HG02798 (cell line): ENCODE results near the gene MPPED2.

Experiments used
- ATAC-seq: cut with Tn5 transposase; IDR thresholded peaks from one replicate; pipeline ENCODE4 v1.9.1; 2021; ENCODE audit warnings: mild to moderate bottlenecking; ENCODE audit not compliant: unreplicated experiment, poor library complexity

MPPED2 gene

DNA sequence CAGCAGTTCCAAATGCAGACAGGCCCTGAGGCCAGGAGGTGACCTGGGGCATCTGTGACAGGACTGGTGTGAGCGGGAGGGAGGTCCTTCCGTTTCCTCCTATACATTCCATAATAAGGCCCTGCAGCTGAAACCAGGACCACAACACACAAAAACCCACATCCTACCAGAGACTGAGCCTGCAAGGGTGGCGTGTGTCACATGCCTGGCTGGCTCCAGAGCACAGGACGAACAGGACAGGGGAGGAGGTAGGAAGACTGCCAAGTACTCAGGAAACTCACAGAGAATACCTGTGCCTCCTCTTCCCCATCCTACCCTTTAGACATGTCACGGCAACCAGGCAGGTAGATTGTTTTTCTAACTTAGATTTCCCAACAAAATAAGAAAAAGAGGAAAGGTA lies 159.4 kb downstream of the MPPED2 start:
- no peak for ATAC-seq

DNA sequence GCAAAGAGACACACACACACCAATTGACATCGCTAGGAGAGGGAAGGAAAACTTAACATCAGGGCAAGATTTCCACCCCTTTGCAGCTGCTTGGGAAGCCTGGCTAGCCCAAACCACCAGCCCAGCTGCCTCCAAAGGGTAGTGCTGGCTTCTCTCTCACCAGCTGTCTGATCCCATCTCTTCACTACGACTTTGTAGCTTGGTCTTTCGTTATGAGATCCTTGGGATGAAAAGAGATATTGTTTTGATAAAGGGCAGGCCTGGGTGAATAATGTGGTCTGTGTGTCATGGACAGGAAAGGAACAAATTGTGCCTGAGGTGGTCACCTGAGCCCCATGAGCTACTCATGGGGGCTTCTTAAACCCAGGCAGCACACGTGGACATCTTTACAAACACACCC lies 161.3 kb downstream of the MPPED2 start:
- ATAC-seq: no peak

DNA sequence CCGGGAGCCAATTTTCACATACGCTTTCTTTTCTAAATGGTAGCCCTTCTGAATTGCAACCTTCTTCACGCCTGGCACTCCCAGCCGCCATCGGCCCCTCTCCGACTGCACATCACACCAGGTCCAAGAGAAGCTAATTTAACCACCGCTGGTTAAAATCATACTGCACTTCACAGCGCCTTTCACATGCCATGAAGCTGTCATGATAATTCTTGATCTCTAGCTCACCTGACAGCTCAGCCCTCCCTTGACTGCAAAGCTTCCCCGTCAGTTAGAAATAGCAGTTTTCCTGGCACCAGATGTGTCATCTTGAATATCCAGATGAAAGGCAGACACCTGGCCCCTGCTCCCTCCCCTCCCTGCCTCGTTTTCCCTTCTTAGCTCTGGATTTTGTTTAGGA lies 161.8 kb downstream of the MPPED2 start:
- no peak for ATAC-seq

DNA sequence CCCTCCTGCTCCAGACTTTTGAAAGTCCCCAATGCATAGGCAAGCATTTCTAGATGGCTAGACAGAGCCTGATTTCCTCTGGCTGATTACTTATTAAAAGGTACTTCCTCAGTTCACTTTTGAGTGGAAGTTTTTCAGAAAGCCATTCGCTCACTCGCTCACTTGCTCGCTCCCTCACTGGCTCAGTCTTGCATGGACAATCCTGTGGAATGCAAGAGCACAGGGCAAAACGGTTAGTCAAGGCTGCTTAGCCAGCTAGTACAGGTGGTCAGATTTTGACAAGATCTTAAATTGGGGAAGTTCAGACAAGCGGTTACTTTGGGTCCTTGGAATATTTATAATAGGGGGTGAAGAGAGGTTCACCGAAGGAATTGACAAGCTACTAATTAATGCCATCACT lies 162.3 kb downstream of the MPPED2 start:
- no peak for ATAC-seq

DNA sequence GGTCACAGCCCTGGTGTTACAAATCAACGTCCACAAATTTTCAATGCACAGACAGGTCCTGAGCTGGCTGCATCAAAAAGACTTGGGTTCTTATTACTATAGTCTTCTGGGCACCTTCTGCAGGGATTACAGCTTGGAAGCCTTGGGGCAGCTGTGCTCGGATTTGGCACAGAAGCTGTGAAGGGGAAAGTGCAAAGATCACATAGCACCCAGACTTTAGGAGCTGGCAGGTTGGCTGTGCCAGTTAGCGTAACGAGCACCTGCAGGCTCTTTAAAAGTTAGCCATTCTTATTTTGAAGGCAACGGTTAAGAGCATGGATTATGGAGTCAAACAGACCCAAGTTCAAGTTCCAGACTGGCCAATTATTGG lies 162.9 kb downstream of the MPPED2 start:
- no peak for ATAC-seq

DNA sequence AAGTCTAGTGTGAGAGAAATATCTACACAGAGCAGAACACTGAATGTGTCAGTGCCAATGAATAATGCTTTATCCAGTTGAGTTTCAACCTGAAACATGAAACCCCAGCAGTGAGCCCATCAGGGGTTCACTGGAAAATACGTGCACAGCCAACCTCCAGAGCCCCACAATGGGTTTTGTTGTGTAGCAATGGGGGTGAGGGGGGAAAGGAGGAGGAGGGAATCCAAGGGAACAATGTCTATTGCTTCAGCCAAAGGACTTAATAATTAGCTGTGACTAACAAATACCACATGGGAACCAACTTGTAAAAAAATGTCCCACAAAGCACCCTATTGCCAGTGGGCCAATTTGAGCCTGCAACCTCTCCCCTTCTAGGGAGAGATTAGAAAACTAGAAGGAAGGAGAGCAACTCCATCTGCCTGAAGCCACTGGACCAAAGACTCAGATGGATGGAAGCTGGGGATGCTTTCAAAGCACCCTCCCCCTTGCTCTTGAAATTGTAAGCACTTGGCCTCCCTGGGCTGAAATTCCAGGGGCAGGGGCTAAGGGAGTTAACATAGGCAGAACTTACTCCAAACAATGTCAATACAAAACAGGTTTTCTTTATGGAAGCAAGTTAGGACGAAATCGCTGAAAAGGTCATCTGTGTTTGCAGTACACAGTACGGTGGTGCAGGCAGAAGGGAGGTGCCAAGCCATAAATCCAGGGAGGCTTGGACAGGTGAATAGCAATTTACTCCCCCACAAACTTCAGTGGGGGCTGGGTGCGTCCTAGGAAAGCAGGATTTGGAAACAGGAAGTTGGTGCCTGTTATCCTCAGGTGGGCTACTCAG lies 163.5 kb downstream of the MPPED2 start:
- no peak for ATAC-seq

DNA sequence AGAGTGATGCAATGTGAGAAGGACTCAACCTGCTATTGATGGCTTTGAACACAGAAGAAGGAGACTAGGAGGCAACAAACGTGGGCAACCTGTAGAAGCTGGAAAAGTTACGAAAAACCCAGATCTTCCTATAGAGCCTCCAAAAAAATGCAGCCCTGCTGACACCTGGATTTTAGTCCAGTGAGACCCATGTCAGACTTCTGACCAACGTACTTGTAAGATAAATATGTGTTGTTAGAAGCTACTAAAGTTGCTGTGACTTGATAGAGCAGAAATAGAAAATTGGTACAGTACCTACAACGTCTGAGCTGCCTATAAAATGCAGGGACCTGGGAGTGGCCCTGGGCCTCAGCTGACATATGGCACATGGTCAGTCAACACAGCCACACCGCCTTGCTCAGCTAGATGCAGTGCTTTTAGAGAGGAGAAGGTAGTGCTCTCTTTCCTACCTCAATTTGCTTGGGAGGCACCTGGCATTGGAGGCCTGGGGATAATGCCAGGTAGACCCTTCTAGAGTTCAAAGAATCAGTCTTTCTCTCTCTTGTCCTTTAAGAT lies 165.8 kb downstream of the MPPED2 start:
- no peak for ATAC-seq

DNA sequence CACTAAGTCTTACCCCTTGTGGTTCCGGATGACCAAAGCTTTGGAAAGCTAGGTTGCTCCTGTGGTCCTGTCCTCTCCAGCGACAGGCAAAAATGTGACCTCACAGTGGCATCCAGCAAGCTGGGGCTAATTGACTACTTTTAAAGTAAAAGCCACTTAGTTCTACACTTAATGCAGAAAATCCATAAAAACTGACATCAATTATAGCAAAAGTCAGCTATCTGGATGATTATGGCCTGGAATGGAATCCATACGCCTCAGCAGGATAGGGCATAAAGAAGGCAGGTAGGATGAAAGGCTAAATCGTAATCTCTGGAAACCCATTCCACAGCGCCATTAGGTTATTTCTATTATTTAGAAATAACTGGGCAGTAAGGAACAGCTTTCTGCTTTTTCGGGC lies 171.3 kb downstream of the MPPED2 start:
- ATAC-seq: no peak

DNA sequence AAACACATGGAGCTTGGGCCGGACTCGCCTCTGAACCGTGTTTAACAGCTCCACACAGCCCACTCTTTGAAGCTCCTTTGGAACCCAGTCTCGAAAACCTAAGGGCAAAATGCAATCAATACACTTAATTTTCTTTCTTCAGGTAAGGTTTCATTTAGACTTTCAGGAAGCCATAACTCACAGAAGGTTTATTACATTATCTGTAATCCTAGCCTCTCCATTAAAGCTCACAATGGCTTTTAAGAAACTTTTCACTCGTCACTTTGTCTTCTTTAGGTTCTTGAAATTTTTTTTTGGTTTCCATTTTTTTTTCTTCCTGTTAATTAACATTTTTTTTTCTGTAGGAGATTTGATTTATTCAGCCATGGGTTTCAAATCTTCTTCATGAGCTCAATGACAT lies 171.9 kb downstream of the MPPED2 start:
- ATAC-seq: no peak

DNA sequence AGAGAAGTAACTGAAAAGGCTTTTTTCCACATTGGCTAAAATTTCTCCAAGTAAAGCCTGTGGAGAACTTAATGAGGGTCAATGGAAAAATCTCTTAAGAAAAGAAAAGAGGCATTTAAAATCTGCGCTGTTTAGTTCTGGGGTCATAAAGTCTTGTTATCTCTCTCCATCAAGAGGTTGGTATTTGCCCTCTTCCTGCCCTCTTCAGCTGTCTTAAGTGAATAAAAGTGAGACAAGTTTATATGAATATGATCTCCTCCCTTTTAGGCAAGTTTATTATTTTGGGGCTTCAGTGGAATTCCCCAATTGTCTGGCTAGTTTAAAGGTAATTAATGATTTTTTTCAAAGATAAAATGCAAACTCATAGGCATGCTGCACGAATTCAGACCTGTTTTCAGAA lies 173.6 kb downstream of the MPPED2 start:
- ATAC-seq: no peak

DNA sequence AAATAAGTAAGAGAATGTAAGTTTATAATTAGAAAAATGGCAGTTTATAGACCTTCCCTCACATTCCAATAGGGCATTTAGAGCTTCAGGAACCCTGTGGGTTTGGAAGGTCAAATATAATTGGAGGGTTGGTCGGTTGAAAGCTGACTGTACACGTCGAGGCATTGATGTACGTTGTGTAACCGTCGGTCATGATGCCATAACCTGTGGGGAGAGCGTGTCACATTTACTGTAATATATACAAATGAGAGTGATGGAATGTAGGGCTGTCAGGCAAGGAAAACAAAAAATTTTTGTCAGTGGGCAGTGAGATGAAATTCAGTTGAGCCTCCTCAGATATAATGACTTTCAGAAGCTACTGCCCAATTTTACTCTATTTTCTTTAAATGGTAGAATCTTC lies 174.8 kb downstream of the MPPED2 start:
- ATAC-seq: no peak

DNA sequence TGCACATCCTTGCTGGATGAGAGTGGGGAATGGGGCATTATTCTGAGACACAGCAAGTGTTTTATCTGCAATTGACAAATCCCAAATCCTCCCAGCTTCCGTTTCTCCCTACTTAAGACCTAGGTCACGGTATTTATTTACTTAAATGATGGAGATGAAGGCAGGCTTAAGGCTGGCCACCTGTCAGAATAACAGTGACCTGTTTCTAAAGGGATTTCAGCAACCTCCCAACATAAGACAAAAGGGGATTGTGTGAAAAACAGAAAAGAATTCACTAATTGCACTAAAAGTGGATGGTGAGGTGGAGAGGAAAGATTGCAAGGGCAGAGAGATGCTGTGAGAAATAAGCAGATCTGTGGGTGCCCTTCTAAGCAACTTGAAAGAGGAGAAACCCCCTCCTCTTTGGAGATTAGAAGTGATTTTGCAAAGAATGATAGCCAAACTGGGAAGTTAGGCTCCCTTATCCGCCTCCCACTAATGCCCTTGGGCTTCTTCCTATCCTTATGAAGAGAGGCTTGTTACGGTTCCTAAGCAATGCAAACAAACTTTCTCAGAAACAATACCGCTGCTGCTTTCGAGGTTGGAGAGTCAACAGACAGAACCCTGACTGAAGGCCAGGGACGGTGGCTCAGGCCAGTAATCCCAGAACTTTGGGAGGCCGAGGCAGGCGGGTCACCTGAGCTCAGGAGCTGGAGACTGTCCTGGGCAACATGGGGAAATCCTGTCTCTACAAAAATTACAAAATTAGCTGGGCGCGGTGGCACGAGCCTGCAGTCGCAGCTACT lies 179.0 kb downstream of the MPPED2 start:
- no peak for ATAC-seq

DNA sequence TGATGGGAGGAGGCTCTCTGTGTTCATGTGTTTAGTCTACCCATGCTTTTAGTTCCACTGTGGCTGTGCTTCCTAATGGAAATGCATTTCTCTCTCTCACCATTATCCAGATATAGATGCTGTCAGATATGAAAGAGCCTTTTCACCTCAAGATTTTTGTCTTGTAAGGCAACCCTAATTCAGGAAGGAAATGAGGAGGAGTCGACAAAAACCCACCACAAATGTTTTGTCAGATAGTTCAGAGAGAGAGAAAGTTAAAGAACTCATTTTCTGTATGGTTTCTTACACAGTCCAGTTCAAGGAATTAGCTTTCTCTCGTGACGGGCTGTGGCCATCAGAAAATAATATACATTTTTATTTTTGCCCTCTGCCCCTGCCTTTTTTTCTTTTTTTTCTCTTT lies 180.8 kb downstream of the MPPED2 start:
- ATAC-seq: no peak

DNA sequence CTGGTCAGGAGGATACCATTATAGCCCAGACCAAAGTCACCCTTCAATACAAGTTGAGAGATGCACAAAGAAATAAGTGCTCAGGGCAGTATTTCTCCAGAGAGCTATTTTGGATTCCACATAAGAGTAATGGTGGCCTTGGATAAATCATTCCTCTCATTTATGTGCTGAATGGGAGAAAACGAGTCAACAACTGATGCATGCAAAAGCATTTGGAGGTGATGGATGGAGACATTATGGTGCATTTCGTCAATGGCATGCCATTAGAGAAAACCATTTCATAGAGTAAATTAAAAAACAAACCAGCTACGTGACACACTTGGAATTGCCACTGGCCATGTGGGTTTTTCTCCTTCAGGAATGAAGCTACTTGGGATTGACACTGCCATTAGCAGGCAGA lies 182.0 kb downstream of the MPPED2 start:
- no peak for ATAC-seq

DNA sequence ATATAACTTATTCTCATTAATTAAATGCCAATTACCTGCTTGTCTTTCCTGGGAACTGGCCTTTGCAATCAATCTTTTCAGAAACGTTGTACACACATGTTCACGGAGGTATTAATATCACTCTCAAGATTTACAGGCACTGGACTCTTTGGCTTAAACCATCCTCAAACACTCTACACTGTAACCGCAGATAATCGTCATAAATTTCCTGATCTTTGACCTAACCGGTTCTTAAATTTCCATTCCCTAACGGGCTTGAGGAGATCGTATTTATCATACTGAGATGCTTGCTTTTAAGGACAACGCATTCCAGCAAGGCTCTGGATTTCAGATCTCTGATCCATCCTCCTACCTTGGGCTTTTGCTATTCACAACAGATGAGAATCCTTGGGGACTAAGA lies 190.4 kb downstream of the MPPED2 start:
- no peak for ATAC-seq

DNA sequence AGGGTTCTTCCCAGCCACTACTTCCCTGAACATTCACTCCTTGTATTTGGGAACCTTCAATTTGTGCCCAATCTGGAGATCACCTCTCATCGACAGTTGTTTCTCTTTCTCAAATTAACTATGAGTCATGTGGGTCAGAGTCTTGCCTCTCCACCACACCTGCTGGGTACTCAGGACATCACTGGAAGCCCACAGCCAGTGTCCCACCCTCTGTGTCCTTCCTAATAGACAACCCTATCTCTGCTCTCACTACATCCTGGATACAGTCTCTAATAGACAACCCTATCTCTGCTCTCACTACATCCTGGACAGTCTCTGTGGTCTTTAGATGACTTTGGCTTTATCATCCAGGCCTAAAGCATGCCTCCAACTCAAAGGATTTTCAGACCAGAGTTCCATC lies 193.1 kb downstream of the MPPED2 start:
- ATAC-seq: no peak

DNA sequence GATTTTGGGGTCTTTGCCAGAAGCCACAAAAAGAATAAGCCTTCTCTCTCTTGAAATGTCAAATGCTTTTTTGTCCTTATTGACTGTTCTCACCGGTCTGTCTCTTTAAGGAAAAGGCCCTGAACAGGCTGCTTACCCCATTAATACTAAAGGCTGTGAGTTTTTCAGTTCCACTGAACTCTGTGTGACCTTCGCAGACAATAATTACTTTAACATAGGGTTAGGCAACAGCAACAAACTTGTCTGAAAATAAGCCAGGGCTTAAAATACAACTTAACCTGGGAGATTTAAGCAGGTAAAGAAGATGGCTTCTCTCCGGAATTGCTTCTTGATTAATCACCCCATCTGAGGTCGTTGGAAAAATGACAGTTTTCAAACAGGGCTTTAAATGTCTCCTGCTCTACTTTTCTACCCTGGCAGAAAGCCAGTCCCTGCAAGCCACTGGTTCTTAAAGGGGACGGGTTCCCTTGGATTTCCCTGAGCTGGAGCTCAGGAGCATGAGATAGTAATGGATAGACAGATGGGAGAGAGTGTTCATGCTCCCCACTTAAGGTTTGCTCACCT lies 193.8 kb downstream of the MPPED2 start:
- ATAC-seq: peak; percentile 55

DNA sequence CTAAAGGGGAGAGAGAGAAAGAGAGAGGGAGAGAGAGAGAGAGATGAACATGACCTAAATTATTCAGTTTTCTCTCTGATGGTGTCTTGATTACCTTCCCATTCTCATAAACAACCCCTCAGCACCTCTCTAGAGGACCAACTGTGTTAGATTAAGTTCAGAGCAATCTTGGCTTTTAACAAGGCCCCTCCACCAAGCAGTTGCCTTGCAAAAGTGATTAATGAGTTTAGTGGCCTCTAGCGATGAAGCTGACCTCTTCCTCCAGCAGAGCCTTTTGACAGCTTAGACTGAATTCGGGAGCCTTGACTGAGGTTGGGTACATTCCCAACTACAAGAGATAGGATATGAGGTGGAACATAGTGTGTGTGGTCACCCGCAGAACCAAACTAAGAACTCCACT lies 197.2 kb downstream of the MPPED2 start:
- no peak for ATAC-seq

DNA sequence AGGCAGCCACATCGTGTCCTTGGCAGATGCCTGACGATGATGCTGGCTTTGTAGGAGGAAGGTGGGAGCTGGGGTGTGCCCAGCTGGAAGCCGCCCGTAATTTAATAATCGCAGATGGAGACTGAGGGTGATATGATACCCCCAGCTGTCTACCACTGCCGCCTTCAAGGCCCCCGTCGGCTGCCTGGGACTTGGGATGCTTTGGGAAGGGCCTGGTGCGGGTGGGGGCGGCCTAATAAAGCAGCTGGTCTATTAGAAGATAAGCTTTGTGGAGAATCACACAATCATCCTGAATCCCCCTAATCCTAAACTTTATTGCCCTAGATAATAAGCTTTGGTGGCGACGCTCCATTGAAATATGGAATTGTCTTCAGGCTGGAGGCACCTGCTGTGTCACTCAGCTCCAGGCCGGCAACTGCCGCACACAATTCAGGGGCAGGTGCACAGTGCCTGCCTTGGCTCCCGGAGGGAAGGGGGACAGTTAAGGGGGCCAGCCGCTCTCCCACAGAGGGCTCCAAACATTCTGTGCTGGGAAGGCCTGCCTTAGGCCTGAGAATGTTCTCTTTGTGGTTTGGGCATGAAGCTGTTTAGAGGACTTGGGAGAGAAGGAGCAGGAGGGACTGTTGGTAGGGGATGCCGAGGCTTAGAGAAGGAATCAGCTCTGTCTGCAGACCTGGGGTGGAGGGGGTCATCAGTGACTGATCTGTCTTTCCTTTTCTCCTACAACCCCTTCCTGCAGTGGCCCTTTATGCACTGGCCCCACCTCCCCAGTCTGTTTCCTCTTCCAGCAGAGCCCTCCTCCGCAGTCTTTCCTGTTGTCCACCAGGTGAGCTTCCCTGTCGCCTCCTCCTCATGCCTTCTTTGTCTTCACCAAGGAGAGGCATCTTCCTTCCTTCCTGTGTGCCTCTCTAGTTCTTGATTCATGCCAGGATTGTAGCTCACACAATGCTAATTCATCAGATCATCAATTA lies 198.0 kb downstream of the MPPED2 start:
- no peak for ATAC-seq

DNA sequence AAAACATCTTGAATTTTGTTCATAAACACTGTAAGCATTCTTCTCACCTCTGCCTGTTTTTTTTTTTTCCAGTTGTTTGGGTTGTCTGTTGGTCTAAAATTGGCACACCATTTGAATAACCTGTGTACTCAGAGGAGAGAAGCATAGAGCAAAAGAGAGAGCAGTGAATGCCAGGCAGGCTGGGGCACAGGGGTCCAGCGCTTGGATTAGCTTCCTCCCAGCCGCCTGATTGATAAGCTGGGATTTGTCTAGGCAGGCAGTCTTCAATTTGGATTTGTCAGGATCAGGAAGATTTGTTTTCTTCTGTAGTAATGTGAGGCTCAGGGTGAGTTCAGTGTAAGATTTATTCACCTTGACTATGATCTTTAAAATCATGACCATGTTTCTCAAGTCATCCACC lies 204.3 kb downstream of the MPPED2 start:
- ATAC-seq: no peak
